Left lobe of liver (tissue), 2 donors: Measurements from ENCODE around the gene PPM1H. TPM values are rescaled to one million over a fixed set of nuclear protein-coding genes. Genes with fewer than 3 reads are reported as not detected.
"Not testable (repeated sequence)": the region's sequence is repeated elsewhere in the genome, so short reads cannot be mapped to it uniquely, and the experiment has no call there.

Experiments used
- ATAC-seq: fragments of 200-7000 bp; cut with Tn5 transposase; one replicate; pipeline ENCODE4 v1.9.1; 2020; ENCODE audit warnings: mild to moderate bottlenecking, moderate library complexity
- DNase-seq: peaks from one replicate; pipeline ENCODE4 v3.0.0-alpha.2; 2020; ENCODE audit warnings: low spot score
- total RNA-seq: library from RNA; stranded (reverse); gene quantifications from one replicate; pipeline ENCODE4 v1.2.1, GENCODE V29; 2021
- donor health status: DM: no; HTN: no; CAD: no; lungs with moderate emphysema.
- donor health status: DM: no; HTN: yes; CAD: no.

The PPM1H gene
- total RNA-seq, 1 donor from 2014 or later, result 8.0 TPM

GRCh38 chr12:62843716-62844115, 91.2 kb downstream of the PPM1H start:
- ATAC-seq (peak; percentile 51), DNase-seq (no peak)

GRCh38 chr12:62841846-62842245, 93.1 kb downstream of the PPM1H start:
- DNase-seq (no peak), ATAC-seq (peak; percentile 26)

- no peak for DNase-seq
- no peak for ATAC-seq
Measured at GRCh38 chr12:62840806-62841205, 94.1 kb downstream of the PPM1H start.

GRCh38 chr12:62839869-62840660, 94.9 kb downstream of the PPM1H start:
- DNase-seq (no peak), ATAC-seq (no peak)

- DNase-seq (no peak), ATAC-seq (no peak)
Measured at GRCh38 chr12:62834971-62835547, 99.9 kb downstream of the PPM1H start.

- DNase-seq (no peak), ATAC-seq (no peak)
Measured at GRCh38 chr12:62834406-62834805, 100.5 kb downstream of the PPM1H start.

- ATAC-seq, result no peak
- DNase-seq, result no peak
Measured at GRCh38 chr12:62833634-62834033, 101.3 kb downstream of the PPM1H start.

- DNase-seq (no peak), ATAC-seq (no peak)
Measured at GRCh38 chr12:62832558-62832957, 102.4 kb downstream of the PPM1H start.

GRCh38 chr12:62832027-62832426, 102.9 kb downstream of the PPM1H start:
- no peak for DNase-seq
- ATAC-seq, result peak; percentile 31

- DNase-seq, result no peak
- peak; percentile 16 for ATAC-seq
Measured at GRCh38 chr12:62827855-62828254, 107.1 kb downstream of the PPM1H start.

- DNase-seq, result no peak
- ATAC-seq, result no peak
Measured at GRCh38 chr12:62827042-62827441, 107.9 kb downstream of the PPM1H start.

- DNase-seq (no peak), ATAC-seq (peak; percentile 43)
Measured at GRCh38 chr12:62817556-62818271, 117.2 kb downstream of the PPM1H start.

- ATAC-seq, result no peak
- DNase-seq, result no peak
Measured at GRCh38 chr12:62814243-62814642, 120.7 kb downstream of the PPM1H start.

GRCh38 chr12:62813031-62813829, 121.7 kb downstream of the PPM1H start:
- DNase-seq (peak; percentile 55), ATAC-seq (peak; percentile 94)

GRCh38 chr12:62811481-62811880, 123.5 kb downstream of the PPM1H start:
- not testable (repeated sequence) for ATAC-seq

GRCh38 chr12:62808166-62808879, 126.6 kb downstream of the PPM1H start:
- ATAC-seq (no peak), DNase-seq (no peak)

More at GRCh38 chr12:62811481-62811880, 123.5 kb downstream of the PPM1H start:
- not testable (repeated sequence) for DNase-seq

- ATAC-seq (no peak), DNase-seq (no peak)
Measured at GRCh38 chr12:62806893-62807292, 128.1 kb downstream of the PPM1H start.

- no peak for ATAC-seq
- DNase-seq, result no peak
Measured at GRCh38 chr12:62806244-62806836, 128.6 kb downstream of the PPM1H start.

GRCh38 chr12:62805517-62805916, 129.4 kb downstream of the PPM1H start:
- ATAC-seq, result no peak

GRCh38 chr12:62803756-62804155, 131.2 kb downstream of the PPM1H start:
- ATAC-seq, result no peak

More at GRCh38 chr12:62805517-62805916, 129.4 kb downstream of the PPM1H start:
- no peak for DNase-seq

More at GRCh38 chr12:62803756-62804155, 131.2 kb downstream of the PPM1H start:
- no peak for DNase-seq
